ENCODE results near the gene RTP3.

- TF ChIP-seq POLR2A (IDR thresholded peaks at IDR 0.05; ENCODE audit: low read depth, low read length): no peak
- TF ChIP-seq RAD21 (IDR thresholded peaks at IDR 0.05; ENCODE audit: low read length): no peak
- TF ChIP-seq CTCF (conservative IDR thresholded peaks at IDR 0.05; ENCODE audit: low read depth, low read length): no peak
- TF ChIP-seq MXI1 (IDR thresholded peaks at IDR 0.05; ENCODE audit: borderline replicate concordance, low read depth, low read length): no peak
- TF ChIP-seq BHLHE40 (IDR thresholded peaks at IDR 0.05; ENCODE audit: low read depth, low read length): no peak
- TF ChIP-seq MAZ (IDR thresholded peaks at IDR 0.05; ENCODE audit: borderline replicate concordance, low read depth, low read length): no peak
- TF ChIP-seq RCOR1 (IDR thresholded peaks at IDR 0.05; ENCODE audit: insufficient replicate concordance, low read length): no peak
- no peak for TF ChIP-seq CEBPB (IDR thresholded peaks at IDR 0.05; ENCODE audit: low read depth, low read length)
- no peak for TF ChIP-seq CHD1 (IDR thresholded peaks at IDR 0.05; ENCODE audit: low read depth, low read length)
- no peak for TF ChIP-seq RFX5 (IDR thresholded peaks at IDR 0.05; ENCODE audit: low read depth, low read length)
- TF ChIP-seq FOS (IDR thresholded peaks at IDR 0.05; ENCODE audit: low read depth, low read length): no peak
- no peak for TF ChIP-seq MAFK (IDR thresholded peaks at IDR 0.05; ENCODE audit: low read depth, low read length)
- TF ChIP-seq SMC3 (IDR thresholded peaks at IDR 0.05; ENCODE audit: low read depth, low read length): no peak
These were observed 26.3 kb upstream of the RTP3 start for GRCh38 chr3:46471371-46471914.

Measured in IMR-90 (cell line).